OCI-LY7 (cell line): Measurements from ENCODE around the gene GRK3. TPM values are rescaled to one million over a fixed set of nuclear protein-coding genes. Genes with fewer than 3 reads are reported as not detected.

Experiments
- BruUV-seq: library from RNA; stranded (reverse); fragments of 400-500 nt; replicated peaks from 2 replicates; lab custom pipeline; 2021; lab: Mats Ljungman, UMichigan
- CTCF ChIA-PET: fragments of 300-600 bp; sonication (Branson Sonifier 250); formaldehyde crosslinking; loops from one replicate; lab custom pipeline; 2022; ENCODE audit warnings: antibody characterized with exemption; ENCODE audit not compliant: unreplicated experiment; lab: Charles Lee
- POLR2A ChIA-PET: fragments of 300-600 bp; sonication (Branson Sonifier 250); formaldehyde crosslinking; loops from one replicate; lab custom pipeline; 2022; ENCODE audit warnings: antibody characterized with exemption; lab: Charles Lee
- DNase-seq: peaks from one replicate; pipeline ENCODE4 v3.0.0-alpha.2; 2015; ENCODE audit warnings: low spot score
- H2AFZ ChIP-seq: fragments of 200-600 bp; sonication (generic), shearing (Covaris generic); 2 replicates; pipeline ENCODE4 v1.6.1; 2014; ENCODE audit warnings: mild to moderate bottlenecking, antibody characterized with exemption, low read length, moderate library complexity
- H3K27ac ChIP-seq: fragments of 200-600 bp; sonication (generic); 2 replicates; pipeline ENCODE4 v1.5.1; 2014; ENCODE audit warnings: mixed run types, low read depth, mild to moderate bottlenecking, moderate library complexity, low read length, inconsistent platforms; ENCODE audit not compliant: poor library complexity, severe bottlenecking
- H3K36me3 ChIP-seq: fragments of 200-600 bp; sonication (generic); 2 replicates; pipeline ENCODE4 v1.6.1; 2014; ENCODE audit warnings: mild to moderate bottlenecking, antibody characterized with exemption, low read length, moderate library complexity, mixed read lengths; ENCODE audit not compliant: insufficient read depth
- H3K4me1 ChIP-seq: fragments of 200-600 bp; sonication (generic); 2 replicates; pipeline ENCODE4 v1.5.1; 2014; ENCODE audit warnings: mild to moderate bottlenecking, low read length; ENCODE audit not compliant: insufficient read depth, poor library complexity, severe bottlenecking
- H3K4me2 ChIP-seq: fragments of 200-600 bp; sonication (generic); 2 replicates; pipeline ENCODE4 v1.6.1; 2014; ENCODE audit warnings: mild to moderate bottlenecking, low read length
- H3K4me3 ChIP-seq: fragments of 200-600 bp; sonication (generic); 2 replicates; pipeline ENCODE4 v1.5.1; 2014; ENCODE audit warnings: mild to moderate bottlenecking, low read depth, low read length; ENCODE audit not compliant: poor library complexity, severe bottlenecking
- H3K79me2 ChIP-seq: fragments of 200-600 bp; sonication (generic); 2 replicates; pipeline ENCODE4 v1.6.1; 2016; ENCODE audit warnings: low read depth, mild to moderate bottlenecking, low read length, moderate library complexity, mixed read lengths; ENCODE audit not compliant: insufficient read depth
- H3K9me2 ChIP-seq: fragments of 200-600 bp; sonication (generic); 2 replicates; pipeline ENCODE4 v1.6.1; 2016; ENCODE audit warnings: mild to moderate bottlenecking, low read length, mixed read lengths; ENCODE audit not compliant: insufficient read depth
- H3K9me3 ChIP-seq: fragments of 200-600 bp; sonication (generic); 2 replicates; pipeline ENCODE4 v1.6.1; 2014; ENCODE audit warnings: mild to moderate bottlenecking, mixed run types, low read length, mixed read lengths
- H4K20me1 ChIP-seq: fragments of 200-600 bp; sonication (generic); 2 replicates; pipeline ENCODE4 v1.6.1; 2014; ENCODE audit warnings: mild to moderate bottlenecking, antibody characterized with exemption, low read length, moderate library complexity, mixed read lengths; ENCODE audit not compliant: insufficient read depth
- CTCF ChIP-seq: fragments of 200-600 bp; sonication (generic); conservative IDR thresholded peaks from 2 replicates; pipeline ENCODE4 v1.5.1; 2014; ENCODE audit warnings: mild to moderate bottlenecking, antibody characterized with exemption, low read length, moderate library complexity, mixed read lengths
- EZH2phosphoT487 ChIP-seq: fragments of 200-600 bp; sonication (generic); IDR thresholded peaks from 2 replicates; pipeline ENCODE4 v1.6.1; 2018; ENCODE audit warnings: low read depth, borderline replicate concordance, mild to moderate bottlenecking, mixed run types, antibody characterized with exemption, low read length, moderate library complexity, mixed read lengths
- intact Hi-C: fragments of 100-400 bp; cut with micrococcal nuclease; formaldehyde crosslinking; loops from one replicate; pipeline ENCODE4 v1.10.0; 2022; ENCODE audit not compliant: unreplicated experiment
- total RNA-seq, 2 experiments: library from RNA; depleted of rRNA in 1 of 2; stranded (reverse); fragments of >200 nt in 1 of 2; shearing (Covaris generic) in 1 of 2; gene quantifications; 2 replicates each; pipeline ENCODE4 v1.2.3, GENCODE V29; 2014 to 2022

The GRK3 gene
- total RNA-seq, 2 experiments from 2014 or later: 14.2 to 39.3 TPM

- Histone ChIP-seq H3K4me2 (no peak overlapping the region), H3K9me3 (no peaks in the 10 kb centered on the region; the same call in 1 of the 2 replicates), H3K79me2 (peaks cover 14% of the 10 kb centered on the region; the same call in 1 of the 2 replicates), H2AFZ (no peak overlapping the region), H3K4me1 (peaks cover 31% of the 10 kb centered on the region), H3K36me3 (peaks cover 12% of the 10 kb centered on the region), H3K9me2 (no peaks in the 10 kb centered on the region), H3K4me3 (no peak overlapping the region), H3K27ac (no peak overlapping the region), H4K20me1 (no peaks in the 10 kb centered on the region)
- DNase-seq: no peak
- intact Hi-C loops: no loop called here
- POLR2A ChIA-PET: interaction anchor here (0.7 kb wide), 1 partner anchor 11 kb away, joined by 3 read pairs; no protein-coding TSS in a partner anchor
- no TSS peak for BruUV-seq
- TF ChIP-seq CTCF: no peak
- no peak for TF ChIP-seq EZH2phosphoT487
- CTCF ChIA-PET: no interaction called here
Observed at GRCh38 chr22:25654676-25655075, 90.2 kb downstream of the GRK3 start.

DNA sequence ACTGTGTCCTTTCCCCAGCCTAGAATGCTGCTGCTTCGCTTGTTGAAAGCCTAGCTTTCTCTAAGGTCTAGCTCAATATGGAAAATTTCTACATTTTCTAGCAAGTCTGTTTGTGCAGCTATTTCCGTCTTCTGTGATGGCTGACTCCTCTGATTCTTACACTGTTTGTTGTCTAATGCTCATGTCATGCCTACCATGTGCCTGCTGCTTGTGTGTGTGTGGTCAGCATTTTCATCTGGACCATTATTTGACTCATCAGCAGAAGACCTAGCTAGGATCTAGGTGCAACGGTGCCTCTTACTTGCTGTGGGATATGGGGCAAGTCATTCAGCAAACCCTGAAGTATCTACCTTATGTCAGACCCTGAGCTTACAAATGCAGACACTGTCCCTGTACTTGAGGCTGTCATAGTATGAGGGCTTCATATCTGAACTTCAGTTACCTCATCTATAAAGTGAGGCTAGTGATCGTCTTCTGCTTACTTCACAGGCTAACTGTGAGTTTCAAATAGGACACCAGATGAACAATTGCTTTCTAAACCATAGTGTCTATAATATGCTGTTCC is 91.0 kb downstream of the GRK3 start:
- no peak for TF ChIP-seq EZH2phosphoT487
- TF ChIP-seq CTCF: no peak
- no peak overlapping the region for H3K27ac ChIP-seq
- no peaks in the 10 kb centered on the region for H3K9me2 ChIP-seq
- no peak overlapping the region for H3K4me2 ChIP-seq
- intact Hi-C loops: no loop called here
- ChIA-PET POLR2A (interaction anchor here (0.5 kb wide), 1 partner anchor 14 kb away, joined by 3 read pairs; no protein-coding TSS in a partner anchor), CTCF (no interaction called here)
- H3K36me3 ChIP-seq: peaks cover 12% of the 10 kb centered on the region
- DNase-seq: no peak
- peaks cover 14% of the 10 kb centered on the region; the same call in 1 of the 2 replicates for H3K79me2 ChIP-seq
- no peaks in the 10 kb centered on the region for H4K20me1 ChIP-seq
- no peaks in the 10 kb centered on the region; the same call in 1 of the 2 replicates for H3K9me3 ChIP-seq
- no peak overlapping the region for H2AFZ ChIP-seq
- BruUV-seq: no TSS peak
- H3K4me3 ChIP-seq: no peak overlapping the region
- H3K4me1 ChIP-seq: peaks cover 28% of the 10 kb centered on the region

DNA sequence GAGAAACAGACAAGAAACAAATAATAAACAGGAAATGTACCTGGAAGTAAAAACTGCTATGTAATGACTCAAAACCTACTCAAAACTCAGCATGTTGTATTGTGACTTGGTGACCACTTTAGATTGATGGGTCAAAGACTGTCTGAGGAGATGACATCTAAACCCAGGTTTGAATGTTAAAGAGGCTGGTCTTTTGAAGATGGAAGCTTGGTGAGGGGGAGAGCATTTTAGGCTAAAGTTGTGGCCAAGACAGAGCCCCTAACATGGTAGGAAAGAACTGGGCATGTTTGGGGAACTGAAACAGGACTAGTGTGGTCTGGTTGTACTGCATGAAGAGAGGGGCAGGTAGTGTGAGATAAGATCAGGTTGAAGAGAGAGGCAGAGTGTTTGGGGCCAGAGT is 92.2 kb downstream of the GRK3 start:
- peaks cover 8% of the 10 kb centered on the region; the same call in 1 of the 2 replicates for H3K79me2 ChIP-seq
- DNase-seq: peak; percentile 70
- CTCF ChIA-PET: no interaction called here

More for the DNA sequence above, 92.2 kb downstream of the GRK3 start:
- Histone ChIP-seq H3K4me2 (peak overlapping the region; percentile 33), H3K27ac (peak overlapping the region; percentile 40), H3K4me1 (peaks cover 15% of the 10 kb centered on the region), H4K20me1 (no peaks in the 10 kb centered on the region), H3K9me2 (no peaks in the 10 kb centered on the region), H3K4me3 (no peak overlapping the region), H2AFZ (no peak overlapping the region), H3K9me3 (no peaks in the 10 kb centered on the region; the same call in 1 of the 2 replicates), H3K36me3 (peaks cover 12% of the 10 kb centered on the region)
- intact Hi-C loops: no loop called here
- BruUV-seq: no TSS peak
- TF ChIP-seq EZH2phosphoT487 (no peak), CTCF (no peak)
- POLR2A ChIA-PET: interaction anchor here (0.8 kb wide), 1 partner anchor 16 kb away, joined by 3 read pairs; no protein-coding TSS in a partner anchor
